Inferior parietal cortex (tissue), 1 donor: ENCODE data around the gene GPX8.

Experiments
- DNase-seq: peaks from one replicate; pipeline ENCODE4 v3.0.0-alpha.2; 2016; ENCODE audit errors: extremely low spot score

The GPX8 gene

GRCh38 chr5:55159763-55160492, at the start of gene GPX8:
GPX8 (plus strand) TSS chr5:55160171; CDS start chr5:55160193, 22 bp downstream.
- peak; percentile 57 for DNase-seq

DNA sequence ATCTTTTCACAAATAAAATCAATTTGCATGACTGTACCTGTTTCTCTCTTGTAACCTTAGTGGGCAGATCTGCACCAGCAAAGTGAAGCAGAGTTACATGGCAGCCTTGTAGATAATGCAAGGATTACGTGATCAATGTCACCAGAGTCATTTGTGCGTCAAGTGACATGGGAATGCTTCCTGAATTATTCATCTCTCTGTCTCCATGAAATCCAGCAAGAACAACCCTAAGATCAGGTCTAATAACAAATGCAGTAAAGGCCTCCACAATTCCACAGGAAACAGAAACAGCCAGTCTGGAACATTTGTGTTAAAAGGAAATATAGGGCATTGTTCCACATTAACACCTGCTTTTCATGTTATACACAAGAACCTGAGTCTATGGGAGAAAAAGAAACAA, 49.8 kb upstream of the GPX8 start:
- no peak for DNase-seq

DNA sequence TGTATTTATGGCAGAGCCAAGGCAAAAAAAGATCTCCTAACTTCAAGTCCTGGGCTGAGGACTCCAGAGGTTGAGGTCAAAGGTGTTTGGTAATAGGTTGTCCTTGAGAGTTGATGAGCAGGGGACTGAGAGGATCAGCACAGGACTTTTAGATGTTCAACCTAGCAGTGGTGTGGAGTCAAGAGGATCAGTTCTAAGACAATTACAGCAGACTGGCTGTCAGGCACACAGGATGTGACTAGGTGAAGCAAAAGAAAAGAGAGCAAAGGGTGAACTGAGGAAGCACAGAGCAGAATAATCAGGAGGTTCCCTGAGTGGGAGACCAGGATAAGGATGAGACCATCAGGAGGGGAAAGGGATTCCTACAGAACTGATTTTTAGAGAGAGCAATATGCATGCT, 46.6 kb upstream of the GPX8 start:
- DNase-seq = no peak

- no peak for DNase-seq
These were observed 45.9 kb upstream of the GPX8 start for GRCh38 chr5:55114061-55114460.

GRCh38 chr5:55123365-55123764, 36.6 kb upstream of the GPX8 start:
- DNase-seq = no peak

DNA sequence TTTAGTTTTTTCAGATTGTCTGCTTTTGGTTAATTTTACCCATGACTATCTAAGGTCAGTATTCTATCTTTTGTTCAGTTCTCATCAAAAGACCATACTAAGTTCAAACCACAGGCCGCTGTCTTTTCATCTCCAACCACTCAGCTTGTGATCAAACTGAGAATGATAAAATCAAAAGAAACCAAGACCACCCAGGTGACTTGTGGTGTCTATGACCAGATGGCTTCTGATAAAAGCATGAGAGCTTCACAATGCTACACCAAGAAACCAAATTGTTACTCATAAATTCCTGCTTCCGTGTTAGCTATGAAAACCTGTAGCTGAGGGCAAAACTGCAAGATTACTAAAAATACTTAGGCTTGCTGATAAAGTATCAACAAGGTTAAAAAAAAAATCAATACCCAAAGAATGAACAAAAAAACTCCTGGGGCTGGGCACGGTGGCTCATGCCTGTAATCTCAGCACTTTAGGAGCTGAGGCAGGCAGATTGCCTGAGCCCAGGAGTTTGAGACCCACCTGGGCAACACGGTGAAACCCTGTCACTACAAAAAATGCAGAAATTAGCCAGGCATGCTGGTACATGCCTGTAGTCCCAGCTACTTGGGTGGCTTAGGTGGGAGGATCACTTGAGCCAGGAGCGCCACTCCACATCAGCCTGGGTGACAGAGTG, 25.8 kb upstream of the GPX8 start:
- no peak for DNase-seq

GRCh38 chr5:55136521-55136920, 23.4 kb upstream of the GPX8 start:
- DNase-seq = no peak

DNA sequence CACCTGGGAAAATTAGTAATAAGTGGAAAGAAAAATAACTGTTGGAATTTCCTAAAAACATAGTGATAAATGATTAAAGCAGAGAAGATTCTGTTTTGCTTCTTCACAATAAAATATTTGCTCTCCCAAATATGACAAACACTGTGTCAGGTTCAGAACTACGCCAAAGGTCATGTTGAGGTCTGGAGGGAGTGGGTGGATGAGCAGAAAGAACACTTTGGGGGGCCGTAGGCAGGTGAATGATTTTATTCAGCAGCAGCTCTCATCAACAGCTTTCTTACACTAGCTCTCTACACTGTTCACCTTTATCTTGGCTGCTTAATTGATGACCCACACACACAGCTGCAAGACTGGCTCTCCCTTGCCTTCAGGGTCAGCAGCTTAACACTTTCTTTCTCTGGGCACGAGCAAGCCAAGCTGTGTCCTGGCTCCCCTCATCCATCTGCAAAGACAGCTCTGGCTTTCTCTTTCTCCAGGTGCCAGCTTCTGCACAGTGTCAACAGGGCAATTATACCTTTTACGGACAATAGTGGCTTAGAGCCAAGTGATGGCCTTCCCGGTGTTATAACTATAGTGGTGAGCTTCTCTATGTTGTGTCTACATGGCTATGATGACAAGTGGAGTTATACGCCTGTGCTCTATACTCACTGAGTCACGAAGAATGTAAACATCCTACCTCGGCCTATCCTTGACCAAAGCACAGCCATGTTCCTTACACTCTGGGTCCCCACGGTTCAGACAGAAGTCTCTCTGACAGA, 18.9 kb upstream of the GPX8 start:
- no peak for DNase-seq

DNA sequence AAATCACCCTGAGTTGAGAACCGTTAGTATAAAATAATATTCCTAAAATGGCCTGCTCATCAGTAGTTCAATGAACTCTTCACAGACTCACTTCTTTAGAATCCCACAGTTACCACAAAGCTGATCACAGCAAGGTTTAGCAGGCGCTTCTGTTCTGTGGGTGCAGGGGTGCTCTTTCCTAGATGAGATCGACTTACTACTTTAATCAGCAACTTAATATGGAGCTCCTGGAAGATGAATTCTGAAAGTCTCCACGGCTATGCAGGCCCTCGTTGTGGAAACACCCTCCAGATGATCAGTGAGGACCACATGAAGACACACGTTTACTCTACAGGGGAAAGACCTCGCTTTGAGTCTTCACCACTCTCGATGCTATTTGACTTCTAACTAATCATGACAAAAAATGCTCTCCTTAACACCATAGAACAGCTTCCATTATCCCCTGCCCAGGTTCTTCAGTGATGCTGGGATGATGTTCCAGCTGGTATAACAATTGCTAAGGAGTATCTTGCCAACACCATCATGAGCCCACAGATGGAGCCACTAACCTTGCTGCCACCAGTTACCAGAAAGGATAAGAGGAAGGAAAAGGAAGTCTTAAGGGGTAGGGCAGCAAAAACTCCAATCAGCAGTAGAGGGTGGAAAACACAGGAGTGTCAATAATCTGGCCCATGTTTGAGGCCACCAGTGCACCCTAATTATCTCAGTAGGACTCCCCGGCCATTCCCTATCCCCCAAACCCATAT, 17.9 kb upstream of the GPX8 start:
- no peak for DNase-seq

- DNase-seq = no peak
These were observed 16.3 kb upstream of the GPX8 start for GRCh38 chr5:55143624-55144023.

DNA sequence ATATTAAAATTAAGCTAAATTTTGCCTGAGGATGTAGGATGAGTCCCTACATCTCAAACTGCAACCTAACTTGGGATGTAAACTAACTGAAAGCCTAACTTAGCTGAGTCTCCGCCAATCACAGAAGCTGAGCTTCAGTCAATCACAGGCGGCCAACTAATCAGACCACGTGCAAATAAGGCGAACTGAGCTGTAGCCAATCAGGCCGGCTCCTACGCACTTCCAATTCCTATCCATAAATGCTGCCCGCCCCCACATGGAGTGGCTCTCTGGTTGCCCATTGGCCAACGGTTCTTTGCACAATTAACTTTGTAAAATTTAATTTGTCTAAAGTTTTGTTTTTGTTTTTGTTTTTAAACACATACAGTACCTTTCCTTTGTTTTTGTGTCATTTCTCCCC, 13.9 kb upstream of the GPX8 start:
- DNase-seq = no peak

GRCh38 chr5:55146543-55147151, 13.3 kb upstream of the GPX8 start:
- peak; percentile 90 for DNase-seq

DNA sequence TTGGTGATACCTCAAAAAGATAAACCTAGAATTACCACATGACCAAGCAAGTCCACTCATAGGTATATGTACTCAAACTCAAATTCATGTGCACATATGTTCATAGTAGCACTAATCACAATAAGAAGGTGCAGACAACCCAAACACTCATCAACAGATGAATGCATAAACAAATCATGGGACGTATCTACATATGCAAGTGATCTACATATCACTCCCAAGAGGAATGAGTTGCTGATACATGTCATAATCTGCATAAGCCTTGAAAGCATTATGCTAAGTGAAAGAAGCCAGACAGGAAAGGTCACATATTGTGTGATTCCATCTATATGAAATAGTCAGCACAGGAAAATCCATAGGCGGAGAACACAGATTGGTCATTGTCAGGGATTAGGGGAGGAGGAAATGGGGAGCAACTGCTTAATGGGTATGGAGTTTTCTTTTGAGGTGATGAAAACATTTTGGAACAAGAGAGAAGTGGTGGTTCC, 10.6 kb upstream of the GPX8 start:
- DNase-seq = no peak

DNA sequence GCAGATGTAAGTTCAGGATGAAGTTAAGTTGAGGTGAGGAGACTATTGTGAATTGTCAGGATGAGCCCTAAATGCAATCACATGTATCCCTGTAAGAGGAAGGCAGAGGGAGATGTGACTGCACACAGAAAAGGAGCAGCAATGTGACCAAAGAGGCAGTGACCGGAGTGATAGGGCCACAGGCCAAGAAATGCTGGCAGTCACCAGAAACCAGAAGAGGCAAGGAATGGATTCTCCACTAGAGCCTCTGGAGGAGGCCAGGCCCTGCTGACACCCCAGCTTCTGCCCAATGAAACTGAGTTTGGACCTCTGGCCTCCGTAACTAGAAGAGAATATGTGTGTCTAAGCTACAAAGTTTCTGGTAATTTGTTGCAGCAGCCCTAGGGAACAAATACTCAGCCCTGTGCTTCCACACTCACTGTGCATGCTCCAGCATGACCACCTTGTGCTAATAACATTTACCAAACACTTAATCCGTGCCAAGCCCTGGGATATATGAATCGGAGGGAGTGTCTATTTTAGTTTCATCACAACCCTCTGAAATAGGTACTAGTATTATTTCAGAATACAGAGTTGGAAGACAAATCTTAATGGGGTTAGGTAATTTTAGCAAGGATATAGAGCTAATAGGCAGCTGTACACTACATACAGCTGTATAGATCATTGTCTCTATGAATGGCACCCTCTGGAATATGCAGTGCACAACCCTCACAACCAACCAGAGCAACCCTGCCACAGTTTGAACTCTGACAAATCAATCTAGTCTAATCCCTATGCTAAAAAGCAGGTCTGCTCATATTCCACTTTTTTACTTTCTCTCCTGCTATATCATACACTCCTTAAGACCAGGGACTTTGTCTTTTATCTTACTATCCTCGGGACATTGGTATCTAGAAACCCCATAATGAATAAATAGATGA, 7.8 kb upstream of the GPX8 start:
- DNase-seq = no peak

DNA sequence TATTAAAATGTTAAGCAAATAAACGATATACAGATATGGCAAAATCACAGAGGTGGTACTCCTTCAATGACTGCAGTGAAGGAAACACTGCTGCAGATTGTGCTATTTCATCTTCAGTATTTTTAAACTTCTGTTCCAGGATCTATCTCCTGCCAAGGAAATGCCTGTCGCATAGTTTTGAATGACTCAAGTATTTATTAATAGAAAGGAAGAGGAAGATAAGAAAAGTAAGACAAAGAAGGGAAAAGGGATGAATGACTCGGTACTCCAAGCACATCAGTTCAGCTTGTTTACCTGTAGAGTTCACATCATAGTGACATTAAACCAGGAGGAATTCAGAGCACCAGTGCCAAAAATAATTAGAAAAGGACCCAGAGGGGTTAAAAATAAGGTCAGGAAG, 5.1 kb upstream of the GPX8 start:
- no peak for DNase-seq

DNA sequence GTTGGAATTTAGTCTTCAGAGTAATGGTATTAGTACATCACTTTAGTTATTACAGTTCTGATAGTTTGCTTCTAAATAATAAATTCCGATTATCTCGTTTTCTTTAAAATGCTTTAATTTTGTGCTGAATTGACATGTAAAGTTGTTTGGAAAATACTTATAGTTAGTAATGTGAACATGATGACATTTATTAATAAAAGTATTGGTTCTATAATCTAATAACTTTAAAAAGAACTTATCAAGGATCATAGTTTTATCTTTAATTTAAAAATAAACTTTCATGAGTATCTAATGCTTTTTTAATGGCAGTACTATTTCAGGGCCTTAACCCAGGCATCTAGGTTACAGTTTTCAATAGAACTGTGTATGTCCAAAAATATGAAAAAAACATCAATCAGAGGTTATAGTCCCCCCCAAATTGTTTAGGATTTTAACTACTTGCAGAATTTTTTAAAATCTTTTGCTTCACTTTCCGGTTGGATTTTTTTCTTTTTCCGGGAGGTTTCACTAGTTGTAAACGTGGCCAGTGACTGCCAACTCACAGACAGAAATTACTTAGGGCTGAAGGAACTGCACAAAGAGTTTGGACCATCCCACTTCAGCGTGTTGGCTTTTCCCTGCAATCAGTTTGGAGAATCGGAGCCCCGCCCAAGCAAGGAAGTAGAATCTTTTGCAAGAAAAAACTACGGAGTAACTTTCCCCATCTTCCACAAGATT, 680 bp downstream of the GPX8 start:
- no peak for DNase-seq

DNA sequence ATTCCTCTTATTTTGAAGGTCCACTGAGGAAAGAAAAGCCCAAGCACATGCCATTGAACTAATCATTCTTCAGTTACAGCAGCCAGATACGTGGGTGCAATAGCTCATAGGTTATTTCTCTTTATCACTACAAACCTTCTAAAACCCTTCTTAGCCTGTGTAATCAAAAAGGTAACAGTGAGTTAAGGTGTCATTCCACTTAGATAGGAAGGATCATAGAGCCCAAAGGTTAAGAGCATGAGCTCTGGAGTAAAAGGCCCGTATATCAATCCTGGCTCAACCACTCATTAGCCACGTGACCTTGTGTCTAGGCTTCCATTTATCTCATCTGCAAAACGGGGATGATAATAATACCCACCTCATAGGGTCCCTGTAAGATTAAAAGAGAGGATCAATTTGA, 2.7 kb downstream of the GPX8 start:
- no peak for DNase-seq

- DNase-seq = no peak
These were observed 11.5 kb downstream of the GPX8 start for GRCh38 chr5:55171471-55171870.

DNA sequence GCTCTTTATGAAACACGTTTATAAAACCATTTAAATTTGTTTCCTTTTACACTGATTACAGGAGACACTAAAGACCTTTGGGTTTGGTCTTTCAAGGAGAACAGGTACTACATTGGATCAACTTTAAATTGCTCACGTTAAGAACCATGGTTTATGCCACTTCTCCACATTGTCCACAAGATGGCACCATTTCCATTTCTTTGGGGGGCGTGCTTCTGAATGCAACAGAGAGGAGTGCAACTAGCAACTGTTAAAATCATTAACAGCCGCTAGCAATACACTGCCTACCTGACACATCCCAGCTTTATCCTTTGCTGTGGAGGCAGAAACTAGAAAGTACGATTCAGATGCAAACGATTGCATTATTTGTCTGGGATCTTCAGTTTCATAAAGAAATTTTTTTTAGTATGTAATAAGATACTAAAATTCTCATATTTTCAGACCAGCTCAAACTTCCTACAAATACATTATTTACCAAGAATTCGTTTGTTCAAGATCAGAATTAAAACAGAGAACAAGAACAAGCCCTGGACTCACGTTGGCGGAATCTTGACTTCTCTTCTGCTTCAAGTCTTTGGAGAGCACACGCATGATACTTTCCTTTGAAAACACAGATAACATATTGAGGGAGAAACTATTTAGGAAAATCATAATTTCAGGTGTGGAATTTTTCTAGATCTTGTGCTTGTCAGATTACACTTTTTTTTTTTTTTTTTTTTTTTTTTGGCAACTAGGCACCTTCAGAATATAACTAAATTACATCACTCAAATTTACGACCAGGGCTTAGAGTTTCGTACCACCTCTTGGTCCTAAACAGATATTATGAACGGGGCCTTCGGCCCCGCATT, 12.3 kb downstream of the GPX8 start:
- peak; percentile 93 for DNase-seq
